ENCODE measurements around the gene GART.

Gene GART

GRCh38 chr21:33458861-33459260, 83.1 kb downstream of the GART start:
- no peak for DNase-seq

- no peak for DNase-seq
Measured at GRCh38 chr21:33455686-33456446, 86.1 kb downstream of the GART start.
